Dendritic cell treated with granulocyte-macrophage colony-stimulating factor and Interleukin-4, amounts not matched to agents 40 ng/mL and 50 ng/mL, for 4 days (primary cell): ENCODE data around the gene PLXND1.

Experiments used
- H3K27ac Mint-ChIP-seq: one replicate; pipeline ENCODE4 v1.8.0; 2022; ENCODE audit warnings: mild to moderate bottlenecking, mixed read lengths
- H3K27me3 Mint-ChIP-seq: one replicate; pipeline ENCODE4 v1.8.0; 2022; ENCODE audit warnings: mild to moderate bottlenecking, mixed read lengths
- H3K36me3 Mint-ChIP-seq: one replicate; pipeline ENCODE4 v1.8.0; 2022; ENCODE audit warnings: low read depth, mixed read lengths
- H3K4me1 Mint-ChIP-seq: one replicate; pipeline ENCODE4 v1.8.0; 2022; ENCODE audit warnings: low read depth, mixed read lengths
- H3K4me3 Mint-ChIP-seq: one replicate; pipeline ENCODE4 v1.8.0; 2022; ENCODE audit warnings: mild to moderate bottlenecking, moderate library complexity, mixed read lengths
- H3K9me3 Mint-ChIP-seq: one replicate; pipeline ENCODE4 v1.8.0; 2022; ENCODE audit warnings: mixed read lengths
- intact Hi-C: fragments of 100-400 bp; cut with micrococcal nuclease; formaldehyde crosslinking; loops from one replicate; pipeline ENCODE4 v1.15.0; 2022

PLXND1 gene

DNA sequence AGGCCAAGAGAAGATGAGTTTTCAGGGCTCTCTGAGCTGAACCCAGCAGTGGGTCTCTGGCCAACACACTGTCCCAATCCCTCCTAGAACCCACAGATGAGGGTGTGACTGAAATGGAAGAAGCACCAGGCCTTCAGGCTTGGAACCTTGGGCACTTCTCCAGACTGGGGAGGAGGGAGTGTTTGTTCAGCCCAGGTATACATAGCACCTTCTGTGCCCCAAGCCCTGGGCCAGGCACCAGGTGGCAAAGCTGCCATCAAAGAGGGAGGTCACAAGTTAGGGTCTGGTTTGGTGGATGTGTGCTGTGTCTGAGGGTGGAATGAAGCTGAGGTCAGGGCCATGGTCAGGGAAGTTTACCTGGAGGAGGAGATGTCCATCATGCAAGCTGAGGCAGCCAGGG lies 93.9 kb downstream of the PLXND1 start:
- Mint-ChIP-seq H3K9me3 (no peaks in the 10 kb centered on the region), H3K27me3 (no peaks in the 10 kb centered on the region), H3K4me1 (peaks cover 5% of the 10 kb centered on the region), H3K36me3 (peaks cover 54% of the 10 kb centered on the region), H3K27ac (peak overlapping the region; percentile 5), H3K4me3 (no peak overlapping the region)
- intact Hi-C loops = no loop called here

DNA sequence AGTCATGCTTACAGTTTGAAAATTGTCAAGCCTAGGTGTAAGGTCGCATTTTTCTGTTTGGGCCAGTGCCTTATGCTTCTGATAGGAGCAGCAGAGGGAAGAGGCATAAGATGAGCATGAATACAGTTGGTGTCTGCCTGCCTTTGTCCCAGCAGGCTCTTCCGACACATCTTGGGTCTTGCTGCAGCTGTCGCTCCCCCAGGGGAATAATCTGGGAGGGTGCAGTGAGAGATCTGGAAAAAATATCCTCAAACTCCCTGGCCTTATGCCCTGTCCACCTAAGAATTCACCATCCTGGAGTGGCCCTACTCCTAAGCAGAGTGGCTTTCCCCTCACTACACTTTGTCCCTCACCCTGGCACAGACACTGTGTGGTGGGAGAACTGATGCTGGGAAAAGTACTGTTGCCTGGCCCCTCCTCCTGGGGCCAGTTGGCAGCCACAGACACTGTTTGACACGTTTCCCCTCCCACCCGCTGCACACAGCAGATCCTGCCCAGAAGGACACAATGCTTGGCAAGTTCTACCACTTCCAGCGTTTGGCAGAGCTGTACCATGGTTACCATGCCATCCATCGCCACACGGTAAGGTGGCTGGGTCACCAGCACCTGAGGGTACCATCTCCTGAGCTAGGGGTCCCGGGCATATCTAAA lies 99.2 kb downstream of the PLXND1 start:
- peaks cover 26% of the 10 kb centered on the region for H3K36me3 Mint-ChIP-seq
- H3K27me3 Mint-ChIP-seq = no peaks in the 10 kb centered on the region
- H3K4me3 Mint-ChIP-seq = no peak overlapping the region
- intact Hi-C loops = no loop called here
- no peaks in the 10 kb centered on the region for H3K4me1 Mint-ChIP-seq
- no peaks in the 10 kb centered on the region for H3K9me3 Mint-ChIP-seq
- H3K27ac Mint-ChIP-seq = no peak overlapping the region

DNA sequence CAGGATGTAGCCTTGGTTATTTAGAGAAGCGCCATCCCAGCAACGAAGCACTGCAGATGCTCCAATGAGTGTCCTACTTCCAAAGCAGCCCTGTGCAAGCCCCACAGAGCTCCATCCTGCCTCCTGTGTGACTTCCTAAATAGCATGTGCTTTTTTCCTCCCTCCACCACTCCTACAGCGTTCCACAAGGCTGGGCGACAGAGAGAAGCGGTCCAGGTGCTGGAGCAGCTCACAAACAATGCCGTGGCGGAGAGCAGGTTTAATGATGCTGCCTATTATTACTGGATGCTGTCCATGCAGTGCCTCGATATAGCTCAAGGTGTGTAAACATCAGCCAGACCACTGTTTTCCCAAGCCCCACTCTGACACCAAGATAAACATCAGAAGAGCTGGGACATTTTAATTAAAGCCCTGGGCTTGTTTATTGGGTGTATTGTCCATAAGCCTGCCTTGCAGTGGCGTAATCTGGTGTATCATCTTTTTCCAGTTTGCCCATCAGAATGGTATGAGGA lies 100.2 kb downstream of the PLXND1 start:
- Mint-ChIP-seq H3K27ac (no peak overlapping the region), H3K9me3 (no peaks in the 10 kb centered on the region), H3K4me3 (no peak overlapping the region), H3K4me1 (no peaks in the 10 kb centered on the region), H3K27me3 (no peaks in the 10 kb centered on the region), H3K36me3 (peaks cover 23% of the 10 kb centered on the region)
- intact Hi-C loops = no loop called here

DNA sequence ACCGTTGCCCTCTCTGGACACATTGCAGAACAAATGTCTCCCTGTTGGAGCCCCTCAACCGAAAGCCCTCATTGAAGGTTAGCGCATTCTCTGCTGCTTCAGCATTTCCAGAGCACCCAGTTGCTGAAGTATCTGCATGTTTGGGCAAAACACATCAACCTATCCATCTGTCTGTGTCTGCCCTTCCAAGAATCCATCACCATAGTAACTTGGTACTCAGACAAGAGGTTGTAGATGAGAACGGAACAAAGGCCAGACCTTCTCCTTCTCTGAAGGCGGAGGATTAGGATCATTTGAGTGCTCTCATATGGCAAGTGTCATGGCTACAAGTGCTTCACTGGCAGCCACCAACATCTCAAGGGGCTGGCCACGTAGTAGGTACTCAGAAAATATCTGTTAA lies 101.1 kb downstream of the PLXND1 start:
- H3K4me3 Mint-ChIP-seq = no peak overlapping the region
- no peaks in the 10 kb centered on the region for H3K27me3 Mint-ChIP-seq
- no peaks in the 10 kb centered on the region for H3K9me3 Mint-ChIP-seq
- H3K4me1 Mint-ChIP-seq = no peaks in the 10 kb centered on the region
- no peak overlapping the region for H3K27ac Mint-ChIP-seq
- intact Hi-C loops = no loop called here
- peaks cover 29% of the 10 kb centered on the region for H3K36me3 Mint-ChIP-seq
